HG03565 (cell line): ENCODE data around the gene GPR45.

Experiments
- ATAC-seq: cut with Tn5 transposase; IDR thresholded peaks from one replicate; pipeline ENCODE4 v1.9.1; 2021; ENCODE audit warnings: mild to moderate bottlenecking, moderate library complexity; ENCODE audit not compliant: unreplicated experiment

The GPR45 gene

GRCh38 chr2:105252271-105252670 is 10.7 kb downstream of the GPR45 start:
- ATAC-seq, result no peak

- no peak for ATAC-seq
Measured at GRCh38 chr2:105254531-105255210, 13.1 kb downstream of the GPR45 start.

GRCh38 chr2:105255979-105256378 is 14.4 kb downstream of the GPR45 start:
- ATAC-seq, result no peak

- no peak for ATAC-seq
Measured at GRCh38 chr2:105256431-105257047, 15.0 kb downstream of the GPR45 start.

GRCh38 chr2:105257981-105258380 is 16.4 kb downstream of the GPR45 start:
- no peak for ATAC-seq

- ATAC-seq, result no peak
Measured at GRCh38 chr2:105258835-105259350, 17.4 kb downstream of the GPR45 start.

- ATAC-seq, result no peak
Measured at GRCh38 chr2:105261061-105261460, 19.5 kb downstream of the GPR45 start.

- no peak for ATAC-seq
Measured at GRCh38 chr2:105262651-105263091, 21.1 kb downstream of the GPR45 start.

- no peak for ATAC-seq
Measured at GRCh38 chr2:105269426-105269825, 27.9 kb downstream of the GPR45 start.

- ATAC-seq, result no peak
Measured at GRCh38 chr2:105271393-105272045, 30.0 kb downstream of the GPR45 start.

GRCh38 chr2:105272176-105272575 is 30.6 kb downstream of the GPR45 start:
- no peak for ATAC-seq

- ATAC-seq, result no peak
Measured at GRCh38 chr2:105274046-105274445, 32.5 kb downstream of the GPR45 start.

GRCh38 chr2:105278654-105279053 is 37.1 kb downstream of the GPR45 start:
- ATAC-seq, result no peak

- ATAC-seq, result no peak
Measured at GRCh38 chr2:105279126-105279525, 37.6 kb downstream of the GPR45 start.

GRCh38 chr2:105280281-105280680 is 38.7 kb downstream of the GPR45 start:
- ATAC-seq, result no peak

GRCh38 chr2:105283532-105283931 is 42.0 kb downstream of the GPR45 start:
- no peak for ATAC-seq

- no peak for ATAC-seq
Measured at GRCh38 chr2:105287692-105288091, 46.1 kb downstream of the GPR45 start.

GRCh38 chr2:105288133-105288532 is 46.6 kb downstream of the GPR45 start:
- no peak for ATAC-seq

GRCh38 chr2:105290981-105291660 is 49.6 kb downstream of the GPR45 start:
- ATAC-seq, result no peak

- ATAC-seq, result no peak
Measured at GRCh38 chr2:105291981-105292380, 50.4 kb downstream of the GPR45 start.
